Measurements from ENCODE around the gene RELN. TPM values are rescaled to one million over a fixed set of nuclear protein-coding genes. Genes with fewer than 3 reads are reported as not detected.

The RELN gene
- total RNA-seq, 4 donors from 2014 or later: 1.2 to 7.1 (median 3.7) TPM

DNA sequence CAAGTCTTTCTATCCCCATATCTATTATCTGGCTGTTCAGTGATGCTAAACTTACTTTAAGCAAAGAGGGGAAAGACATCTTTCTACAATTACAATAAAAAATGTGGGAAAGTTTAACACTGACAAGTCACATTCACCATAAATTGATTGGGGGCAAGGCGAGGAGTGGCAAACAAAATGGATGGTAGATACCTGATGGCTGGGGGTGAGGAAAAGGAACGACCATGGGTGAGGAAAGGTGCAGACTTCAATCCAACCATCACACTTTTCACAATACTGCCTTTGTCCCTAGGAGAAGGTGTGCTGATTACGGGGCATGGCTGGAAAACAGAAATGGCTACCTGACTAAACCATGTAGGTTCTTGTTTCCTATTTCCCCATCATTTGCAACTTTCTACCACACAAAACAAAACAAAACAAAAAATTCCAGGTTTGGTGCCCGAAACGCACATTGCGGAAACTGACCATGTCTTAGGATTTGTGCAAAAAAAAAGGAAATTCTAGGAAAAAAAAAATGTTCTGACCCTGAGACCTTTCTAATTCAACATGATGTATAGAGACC lies 3.8 kb downstream of the RELN start:
- ATAC-seq (ENCODE audit: low FRiP score) (no peak), DNase-seq (ENCODE audit: low spot score) (no peak)
- TF ChIP-seq, protein P1, sequence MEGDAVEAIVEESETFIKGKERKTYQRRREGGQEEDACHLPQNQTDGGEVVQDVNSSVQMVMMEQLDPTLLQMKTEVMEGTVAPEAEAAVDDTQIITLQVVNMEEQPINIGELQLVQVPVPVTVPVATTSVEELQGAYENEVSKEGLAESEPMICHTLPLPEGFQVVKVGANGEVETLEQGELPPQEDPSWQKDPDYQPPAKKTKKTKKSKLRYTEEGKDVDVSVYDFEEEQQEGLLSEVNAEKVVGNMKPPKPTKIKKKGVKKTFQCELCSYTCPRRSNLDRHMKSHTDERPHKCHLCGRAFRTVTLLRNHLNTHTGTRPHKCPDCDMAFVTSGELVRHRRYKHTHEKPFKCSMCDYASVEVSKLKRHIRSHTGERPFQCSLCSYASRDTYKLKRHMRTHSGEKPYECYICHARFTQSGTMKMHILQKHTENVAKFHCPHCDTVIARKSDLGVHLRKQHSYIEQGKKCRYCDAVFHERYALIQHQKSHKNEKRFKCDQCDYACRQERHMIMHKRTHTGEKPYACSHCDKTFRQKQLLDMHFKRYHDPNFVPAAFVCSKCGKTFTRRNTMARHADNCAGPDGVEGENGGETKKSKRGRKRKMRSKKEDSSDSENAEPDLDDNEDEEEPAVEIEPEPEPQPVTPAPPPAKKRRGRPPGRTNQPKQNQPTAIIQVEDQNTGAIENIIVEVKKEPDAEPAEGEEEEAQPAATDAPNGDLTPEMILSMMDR (IDR thresholded peaks at IDR 0.05): no peak

DNA sequence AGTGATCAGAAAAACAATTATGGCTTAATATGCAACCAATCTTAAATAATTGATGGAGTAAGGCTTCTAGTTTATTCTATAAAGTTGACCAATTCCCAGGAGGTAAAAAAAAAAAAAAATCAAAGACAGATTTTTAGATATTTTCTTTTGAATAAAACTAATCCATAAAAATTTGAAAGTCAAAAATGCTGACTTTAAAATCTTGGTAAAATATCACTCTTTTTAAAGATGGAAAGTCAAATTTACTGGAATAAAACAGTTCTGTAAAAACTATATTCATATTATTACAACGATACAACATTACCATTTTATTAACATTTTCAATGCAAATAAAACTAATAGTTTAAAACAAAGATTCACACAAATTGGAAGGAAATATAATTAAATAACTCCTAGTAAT lies 5.4 kb downstream of the RELN start:
- no peak for ATAC-seq (ENCODE audit: low FRiP score)
- no peak for DNase-seq (ENCODE audit: low spot score)
- TF ChIP-seq, protein P1 (IDR thresholded peaks at IDR 0.05): no peak

- TF ChIP-seq, protein P1 (IDR thresholded peaks at IDR 0.05): no peak
- DNase-seq (ENCODE audit: low spot score): no peak
- no peak for ATAC-seq (ENCODE audit: low FRiP score)
Measured at GRCh38 chr7:103983201-103983977, 6.1 kb downstream of the RELN start.

GRCh38 chr7:103981003-103981423 lies 8.4 kb downstream of the RELN start:
- DNase-seq (ENCODE audit: low spot score) (no peak), ATAC-seq (ENCODE audit: low FRiP score) (no peak)
- TF ChIP-seq, protein P1 (IDR thresholded peaks at IDR 0.05): no peak

DNA sequence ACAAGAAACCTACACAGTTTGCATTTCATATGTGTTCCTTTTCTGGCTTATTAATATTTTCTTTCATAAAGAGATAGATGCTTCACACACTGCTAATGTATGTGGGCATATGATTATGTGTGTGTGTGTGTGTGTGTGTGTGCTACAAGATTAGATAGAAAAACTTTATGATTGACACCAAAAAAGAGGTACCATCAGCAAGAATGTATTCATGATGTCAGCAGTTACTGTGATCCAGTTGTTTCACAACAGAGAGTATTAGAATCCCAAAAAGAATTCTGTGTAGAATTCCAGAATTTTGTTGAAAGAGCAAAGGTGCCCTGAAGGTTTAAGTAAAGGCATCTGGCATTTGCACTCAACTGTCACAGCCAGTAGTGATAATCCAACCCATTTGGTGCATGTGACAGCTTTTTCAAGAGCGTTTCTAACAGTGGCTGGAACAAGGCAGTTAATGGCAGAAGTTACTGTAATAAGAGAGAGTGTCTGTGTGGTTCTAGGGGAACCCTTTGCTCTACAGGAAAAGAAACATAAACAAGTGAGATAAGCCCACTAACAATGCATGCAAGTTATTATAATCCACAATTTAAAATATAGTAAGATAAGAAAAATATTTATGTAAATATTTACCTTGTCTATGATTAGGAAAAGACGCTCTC lies 16.6 kb downstream of the RELN start:
- ATAC-seq (ENCODE audit: low FRiP score) (no peak), DNase-seq (ENCODE audit: low spot score) (no peak)
- TF ChIP-seq, protein P1 (IDR thresholded peaks at IDR 0.05): no peak

- DNase-seq (ENCODE audit: low spot score) (no peak), ATAC-seq (ENCODE audit: low FRiP score) (no peak)
- TF ChIP-seq, protein P1 (IDR thresholded peaks at IDR 0.05): no peak
Measured at GRCh38 chr7:103967401-103967800, 22.1 kb downstream of the RELN start.

All from omental fat pad (tissue), 4 donors.